Measurements from ENCODE around the gene GFY. TPM values are rescaled to one million over a fixed set of nuclear protein-coding genes. Genes with fewer than 3 reads are reported as not detected.
A peak's percentile ranks its signal among the peaks of the same experiment; 100 is the strongest.

The GFY gene
- total RNA-seq, 2 experiments from 2014 or later: not detected

GRCh38 chr19:49423071-49423984 is 1.9 kb upstream of the GFY start, which contains the start of gene PTH2:
TSS of gene PTH2 (minus strand) at chr19:49423441. CDS start at chr19:49423339, 102 bp downstream.
- no peak for DNase-seq
- POLR2A ChIA-PET: interaction anchor here (1.0 kb wide), 1 partner anchor 76 kb away, joined by 3 read pairs; no protein-coding TSS in a partner anchor
- Mint-ChIP-seq H3K36me3 (ENCODE audit: low read depth) (no peaks in the 10 kb centered on the region), H3K27me3 (peaks cover 91% of the 10 kb centered on the region), H3K27ac (peak within 1 kb of the TSS; percentile 20), H3K4me1 (peaks cover 51% of the 10 kb centered on the region), H3K9me3 (no peaks in the 10 kb centered on the region), H3K4me3 (peak within 1 kb of the TSS; percentile 71)
- CTCF ChIA-PET: interaction anchor here (1.1 kb wide), 1 partner anchor 12 kb away, joined by 3 read pairs; no protein-coding TSS in a partner anchor

DNA sequence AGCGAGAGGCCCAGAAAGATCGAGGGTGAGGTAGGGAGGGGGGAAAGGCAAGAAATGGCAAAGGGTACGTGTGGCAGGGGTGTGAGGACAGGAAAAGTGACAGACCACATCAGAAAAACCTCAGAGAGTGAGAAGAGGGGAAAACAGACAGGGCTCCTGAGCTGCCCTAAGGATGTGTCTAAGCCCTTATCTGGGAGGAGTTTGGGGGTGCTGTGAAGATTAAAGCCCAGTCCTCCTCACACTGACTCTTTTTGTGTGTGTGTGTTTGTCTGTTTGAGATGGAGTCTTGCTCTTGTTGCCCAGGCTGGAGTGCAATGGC is 1.2 kb upstream of the GFY start:
- H3K27ac Mint-ChIP-seq: peak overlapping the region; percentile 20
- POLR2A ChIA-PET: interaction anchor here (0.6 to 2.6 kb wide), 3 partner anchors 14 to 75 kb away, joined by 3 to 13 read pairs (median 3); no protein-coding TSS in a partner anchor
- H3K9me3 Mint-ChIP-seq: no peaks in the 10 kb centered on the region
- CTCF ChIA-PET: interaction anchor here (0.7 to 1.1 kb wide), 2 partner anchors 11 to 96 kb away, joined by 3 read pairs; no protein-coding TSS in a partner anchor
- H3K4me1 Mint-ChIP-seq: peaks cover 54% of the 10 kb centered on the region
- no peaks in the 10 kb centered on the region for H3K36me3 Mint-ChIP-seq (ENCODE audit: low read depth)
- H3K27me3 Mint-ChIP-seq: peaks cover 92% of the 10 kb centered on the region
- DNase-seq: no peak
- peak overlapping the region; percentile 38 for H3K4me3 Mint-ChIP-seq

DNA sequence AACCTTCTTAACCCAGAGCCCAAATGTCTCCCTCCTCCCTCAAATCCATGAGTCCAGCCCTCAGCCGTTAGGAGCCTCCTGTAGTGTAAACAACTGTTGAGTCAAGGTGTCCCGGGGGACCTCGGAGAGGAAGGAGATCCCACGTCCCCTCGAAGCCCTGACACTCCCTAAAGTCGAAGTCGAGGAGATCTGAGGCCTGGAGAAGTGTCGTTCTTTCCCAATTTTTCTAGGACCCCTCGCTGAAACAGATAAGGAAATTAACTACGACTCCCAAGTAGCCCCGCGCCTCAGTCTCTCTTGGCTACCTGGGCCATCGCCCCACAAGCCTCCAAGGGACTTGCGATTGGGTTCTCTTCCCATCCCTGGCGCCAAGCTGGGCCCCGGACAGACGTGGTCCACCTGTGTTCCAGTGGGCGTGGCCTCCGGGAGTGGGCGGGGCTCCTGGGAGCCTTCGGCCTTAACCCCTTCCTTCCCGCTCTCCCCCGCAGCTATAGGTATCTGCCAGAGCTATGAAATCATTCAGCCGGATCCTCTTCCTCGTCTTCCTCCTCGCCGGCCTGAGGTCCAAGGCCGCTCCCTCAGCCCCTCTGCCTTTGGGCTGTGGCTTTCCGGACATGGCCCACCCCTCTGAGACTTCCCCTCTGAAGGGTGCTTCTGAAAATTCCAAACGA is 869 bp downstream of the GFY start:
- ChIA-PET CTCF (interaction anchor here (1.2 kb wide), 1 partner anchor 15 kb away, joined by 3 read pairs; no protein-coding TSS in a partner anchor), POLR2A (interaction anchor here (1.2 to 2.6 kb wide), 4 partner anchors 10 to 26 kb away, joined by 3 to 13 read pairs (median 6); partner anchors contain the start of gene PIH1D1)
- peaks cover 58% of the 10 kb centered on the region for H3K4me1 Mint-ChIP-seq
- H3K9me3 Mint-ChIP-seq: no peaks in the 10 kb centered on the region
- peaks cover 90% of the 10 kb centered on the region for H3K27me3 Mint-ChIP-seq
- no peak overlapping the region for H3K4me3 Mint-ChIP-seq
- DNase-seq: peak; percentile 40
- no peaks in the 10 kb centered on the region for H3K36me3 Mint-ChIP-seq (ENCODE audit: low read depth)
- H3K27ac Mint-ChIP-seq: no peak overlapping the region

- POLR2A ChIA-PET: interaction anchor here (1.1 to 1.9 kb wide), 3 partner anchors 10 to 26 kb away, joined by 3 to 6 read pairs (median 4); partner anchors contain the start of gene ALDH16A1
- Mint-ChIP-seq H3K4me3 (no peak overlapping the region), H3K9me3 (no peaks in the 10 kb centered on the region), H3K27ac (no peak overlapping the region), H3K36me3 (ENCODE audit: low read depth) (no peaks in the 10 kb centered on the region), H3K4me1 (peaks cover 52% of the 10 kb centered on the region), H3K27me3 (peaks cover 85% of the 10 kb centered on the region)
- no peak for DNase-seq
- CTCF ChIA-PET: interaction anchor here (0.6 to 1.2 kb wide), 3 partner anchors 16 to 1911 kb away, joined by 3 to 4 read pairs (median 3); no protein-coding TSS in a partner anchor
Observed at GRCh38 chr19:49427339-49427738, 2.2 kb downstream of the GFY start.

GRCh38 chr19:49427855-49428546 is 2.8 kb downstream of the GFY start:
- CTCF ChIA-PET: interaction anchor here (1.0 kb wide), 1 partner anchor 36 kb away, joined by 4 read pairs; no protein-coding TSS in a partner anchor

DNA sequence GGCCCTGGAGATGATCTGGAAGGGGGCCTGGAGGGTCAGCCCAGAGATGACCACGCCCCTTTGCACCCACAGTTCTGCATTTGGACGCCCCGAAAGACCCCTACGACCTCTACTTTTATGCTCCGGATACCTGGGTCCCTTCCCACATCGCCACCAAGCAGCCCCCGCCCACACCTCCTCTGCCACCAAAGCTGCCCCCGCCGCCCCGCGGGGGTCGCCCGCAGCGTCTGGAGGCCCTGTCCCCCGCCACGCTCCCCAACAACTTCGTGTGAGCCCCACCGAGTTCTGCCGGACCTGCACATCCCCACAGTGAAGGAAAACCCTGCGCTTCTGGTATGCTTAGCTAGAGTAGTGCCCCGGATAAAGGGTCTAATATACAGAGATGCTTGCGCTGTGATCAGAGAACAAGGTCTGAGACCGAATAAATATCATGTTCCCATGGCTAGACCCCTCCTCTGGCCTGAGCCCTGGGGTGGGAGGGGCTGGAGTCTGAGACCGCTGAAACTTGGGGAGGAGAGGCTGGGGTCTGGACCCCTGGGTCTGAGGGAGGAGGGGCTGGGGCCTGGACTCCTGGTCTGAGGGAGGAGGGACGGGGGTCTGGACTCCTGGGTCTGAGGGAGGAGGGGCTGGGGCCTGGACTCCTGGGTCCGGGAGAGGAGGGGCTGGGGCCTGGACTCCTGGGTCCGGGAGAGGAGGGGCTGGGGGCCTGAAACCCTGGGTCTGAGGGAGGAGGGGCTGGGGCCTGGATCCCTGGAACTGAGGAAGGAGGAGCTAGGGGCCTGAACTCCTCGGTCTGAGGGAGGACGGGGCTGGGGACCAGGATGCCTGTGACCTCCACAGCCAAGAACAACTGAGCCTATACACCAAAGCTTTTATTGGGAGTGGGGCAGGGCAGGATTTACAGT is 3.6 kb downstream of the GFY start:
- no peak overlapping the region for H3K27ac Mint-ChIP-seq
- H3K27me3 Mint-ChIP-seq: peaks cover 84% of the 10 kb centered on the region
- peaks cover 48% of the 10 kb centered on the region for H3K4me1 Mint-ChIP-seq
- H3K36me3 Mint-ChIP-seq (ENCODE audit: low read depth): no peaks in the 10 kb centered on the region
- POLR2A ChIA-PET: interaction anchor here (1.1 kb wide), 2 partner anchors 11 to 25 kb away, joined by 4 to 5 read pairs; partner anchors contain the start of gene ALDH16A1
- no peak overlapping the region for H3K4me3 Mint-ChIP-seq
- CTCF ChIA-PET: interaction anchor here (1.0 to 1.1 kb wide), 2 partner anchors 37 kb away, joined by 3 to 4 read pairs; no protein-coding TSS in a partner anchor
- no peaks in the 10 kb centered on the region for H3K9me3 Mint-ChIP-seq
- no peak for DNase-seq

More at GRCh38 chr19:49427855-49428546, 2.8 kb downstream of the GFY start:
- Mint-ChIP-seq H3K4me1 (peaks cover 50% of the 10 kb centered on the region), H3K4me3 (peak overlapping the region; percentile 13), H3K9me3 (no peaks in the 10 kb centered on the region), H3K36me3 (ENCODE audit: low read depth) (no peaks in the 10 kb centered on the region), H3K27me3 (peaks cover 84% of the 10 kb centered on the region), H3K27ac (no peak overlapping the region)
- POLR2A ChIA-PET: interaction anchor here (1.1 to 1.2 kb wide), 2 partner anchors 11 to 25 kb away, joined by 3 to 4 read pairs; partner anchors contain the start of gene ALDH16A1
- DNase-seq: peak; percentile 41

GRCh38 chr19:49430172-49430677 is 5.0 kb downstream of the GFY start:
- ChIA-PET POLR2A (interaction anchor here (1.2 kb wide), 1 partner anchor 10 kb away, joined by 3 read pairs; no protein-coding TSS in a partner anchor), CTCF (no interaction called here)

GRCh38 chr19:49430678-49431329 is 5.6 kb downstream of the GFY start:
- Mint-ChIP-seq H3K4me1 (peaks cover 46% of the 10 kb centered on the region), H3K27ac (no peak overlapping the region), H3K36me3 (ENCODE audit: low read depth) (no peaks in the 10 kb centered on the region), H3K4me3 (no peak overlapping the region), H3K27me3 (peaks cover 83% of the 10 kb centered on the region), H3K9me3 (no peaks in the 10 kb centered on the region)
- DNase-seq: peak; percentile 36
- ChIA-PET CTCF (interaction anchor here (0.6 to 1.3 kb wide), 4 partner anchors 37 to 75 kb away, joined by 3 to 5 read pairs (median 4); no protein-coding TSS in a partner anchor), POLR2A (interaction anchor here (1.2 kb wide), 1 partner anchor 9 kb away, joined by 3 read pairs; no protein-coding TSS in a partner anchor)

More at GRCh38 chr19:49430172-49430677, 5.0 kb downstream of the GFY start:
- DNase-seq: no peak
- Mint-ChIP-seq H3K4me1 (peaks cover 43% of the 10 kb centered on the region), H3K36me3 (ENCODE audit: low read depth) (no peaks in the 10 kb centered on the region), H3K4me3 (no peak overlapping the region), H3K27me3 (peaks cover 83% of the 10 kb centered on the region), H3K9me3 (no peaks in the 10 kb centered on the region), H3K27ac (no peak overlapping the region)

GRCh38 chr19:49431330-49431749 is 6.2 kb downstream of the GFY start:
- Mint-ChIP-seq H3K27me3 (peaks cover 83% of the 10 kb centered on the region), H3K9me3 (no peaks in the 10 kb centered on the region), H3K4me3 (no peak overlapping the region), H3K4me1 (peaks cover 50% of the 10 kb centered on the region), H3K27ac (no peak overlapping the region), H3K36me3 (ENCODE audit: low read depth) (no peaks in the 10 kb centered on the region)
- DNase-seq: peak; percentile 42
- CTCF ChIA-PET: interaction anchor here (0.6 to 1.3 kb wide), 4 partner anchors 38 to 75 kb away, joined by 3 to 5 read pairs (median 4); no protein-coding TSS in a partner anchor
- POLR2A ChIA-PET: interaction anchor here (1.2 kb wide), 1 partner anchor 8 kb away, joined by 3 read pairs; no protein-coding TSS in a partner anchor

- DNase-seq: peak; percentile 59
- Mint-ChIP-seq H3K4me1 (peaks cover 45% of the 10 kb centered on the region), H3K27ac (no peak overlapping the region), H3K27me3 (peaks cover 83% of the 10 kb centered on the region), H3K9me3 (no peaks in the 10 kb centered on the region), H3K4me3 (no peak overlapping the region), H3K36me3 (ENCODE audit: low read depth) (no peaks in the 10 kb centered on the region)
- ChIA-PET POLR2A (no interaction called here), CTCF (interaction anchor here (0.6 to 1.1 kb wide), 3 partner anchors 39 to 167 kb away, joined by 3 to 5 read pairs (median 4); no protein-coding TSS in a partner anchor)
Observed at GRCh38 chr19:49432141-49433073, 7.2 kb downstream of the GFY start.
